Measurements from ENCODE around the gene PLXNB2. TPM values are rescaled to one million over a fixed set of nuclear protein-coding genes. Genes with fewer than 3 reads are reported as not detected.

Gene PLXNB2
- total RNA-seq, 1 donor from 2014 or later = 20.8 TPM

GRCh38 chr22:50236731-50237409 is 70.6 kb downstream of the PLXNB2 start:
- intact Hi-C loops (cut with micrococcal nuclease) = loop anchor here (1.0 kb wide), 1 partner anchor 88 kb away; no protein-coding TSS in a partner anchor

- intact Hi-C loops (cut with micrococcal nuclease) = no loop called here
Observed at GRCh38 chr22:50233223-50233622, 74.2 kb downstream of the PLXNB2 start.

- intact Hi-C loops (cut with micrococcal nuclease) = no loop called here
Observed at GRCh38 chr22:50232481-50233151, 74.8 kb downstream of the PLXNB2 start.

GRCh38 chr22:50229370-50229769 is 78.1 kb downstream of the PLXNB2 start:
- intact Hi-C loops (cut with micrococcal nuclease) = no loop called here

- intact Hi-C loops (cut with micrococcal nuclease) = no loop called here
Observed at GRCh38 chr22:50228366-50228765, 79.1 kb downstream of the PLXNB2 start.

- intact Hi-C loops (cut with micrococcal nuclease) = no loop called here
Observed at GRCh38 chr22:50227579-50228215, 79.7 kb downstream of the PLXNB2 start.

GRCh38 chr22:50226875-50227165 is 80.6 kb downstream of the PLXNB2 start:
- intact Hi-C loops (cut with micrococcal nuclease) = no loop called here

GRCh38 chr22:50226063-50226874 is 81.2 kb downstream of the PLXNB2 start:
- intact Hi-C loops (cut with micrococcal nuclease) = no loop called here

- intact Hi-C loops (cut with micrococcal nuclease) = no loop called here
Observed at GRCh38 chr22:50225200-50225969, 82.1 kb downstream of the PLXNB2 start.

Other genes with a start within 250 kb of the PLXNB2 start
- not detected in 2 replicates for gene TTLL8, start 249.3 kb downstream of the PLXNB2 start, total RNA-seq
- gene MLC1, start 222.2 kb downstream of the PLXNB2 start, total RNA-seq = 0.39 and 0.59 TPM in 2 replicates
- gene MOV10L1, start 217.6 kb downstream of the PLXNB2 start, total RNA-seq = not detected in 2 replicates
- 0.24 and 0.37 TPM in 2 replicates for gene PANX2, start 136.9 kb downstream of the PLXNB2 start, total RNA-seq
- 124 TPM in 2 replicates for gene TRABD, start 121.7 kb downstream of the PLXNB2 start, total RNA-seq
- gene SELENOO, start 106.6 kb downstream of the PLXNB2 start, total RNA-seq = 24.2 and 25.2 TPM in 2 replicates
- gene TUBGCP6, start 62.6 kb downstream of the PLXNB2 start, total RNA-seq = 65.9 and 68.8 TPM in 2 replicates
- 91.9 and 93.8 TPM in 2 replicates for gene HDAC10, start 56.4 kb downstream of the PLXNB2 start, total RNA-seq
- gene MAPK12, start 46.0 kb downstream of the PLXNB2 start, total RNA-seq = 7.7 and 8.8 TPM in 2 replicates
- 29.0 and 33.2 TPM in 2 replicates for gene MAPK11, start 37.3 kb downstream of the PLXNB2 start, total RNA-seq
- 2.8 and 2.9 TPM in 2 replicates for gene DENND6B, start 19.4 kb upstream of the PLXNB2 start, total RNA-seq
- 60.8 and 64.6 TPM in 2 replicates for gene PPP6R2, start 35.7 kb upstream of the PLXNB2 start, total RNA-seq
- 175 and 181 TPM in 2 replicates for gene SBF1, start 167.4 kb upstream of the PLXNB2 start, total RNA-seq
- gene ADM2, start 173.9 kb upstream of the PLXNB2 start, total RNA-seq = 4.5 and 6.2 TPM in 2 replicates
- 0.32 TPM in 1 of 2 replicates, not detected in the other for gene MIOX, start 179.2 kb upstream of the PLXNB2 start, total RNA-seq
- gene LMF2, start 200.1 kb upstream of the PLXNB2 start, total RNA-seq = 124 and 136 TPM in 2 replicates
- gene NCAPH2, start 200.6 kb upstream of the PLXNB2 start, total RNA-seq = 97.5 and 104 TPM in 2 replicates
- 9.5 and 11.0 TPM in 2 replicates for gene SCO2, start 218.0 kb upstream of the PLXNB2 start, total RNA-seq
- 165 and 173 TPM in 2 replicates for gene TYMP, start 222.4 kb upstream of the PLXNB2 start, total RNA-seq
- gene KLHDC7B, start 238.3 kb upstream of the PLXNB2 start, total RNA-seq = 12.6 and 13.8 TPM in 2 replicates

Data from T-helper 1 cell treated with Interleukin-12 subunit alpha and Interleukin-12 subunit beta and Interleukin-4 antibody, amounts not matched to agents 30 ng/mL and 1 ng/mL, for 36 hours (primary cell).